ENCODE data around the gene TP73.

Gene TP73

GRCh38 chr1:3727825-3728776, 75.8 kb downstream of the TP73 start:
- DNase-seq (ENCODE audit: low read depth in 2 of 2), result no peak

- DNase-seq (ENCODE audit: low read depth in 2 of 2), result no peak
These were observed 77.6 kb downstream of the TP73 start for GRCh38 chr1:3729594-3730542.

GRCh38 chr1:3730543-3731247, 78.4 kb downstream of the TP73 start:
- no peak for DNase-seq (ENCODE audit: low read depth in 2 of 2)

GRCh38 chr1:3731583-3732433, 79.5 kb downstream of the TP73 start:
- no peak for DNase-seq (ENCODE audit: low read depth in 2 of 2)

- DNase-seq (ENCODE audit: low read depth in 2 of 2), result no peak
These were observed 80.2 kb downstream of the TP73 start for GRCh38 chr1:3732434-3733093.

GRCh38 chr1:3733094-3733882, 81.0 kb downstream of the TP73 start:
- DNase-seq (ENCODE audit: low read depth in 2 of 2), result no peak

- DNase-seq (ENCODE audit: low read depth in 2 of 2), result no peak
These were observed 81.7 kb downstream of the TP73 start for GRCh38 chr1:3733883-3734589.

GRCh38 chr1:3734602-3735001, 82.3 kb downstream of the TP73 start:
- DNase-seq (ENCODE audit: low read depth in 2 of 2), result no peak

- DNase-seq (ENCODE audit: low read depth in 2 of 2), result no peak
These were observed 82.8 kb downstream of the TP73 start for GRCh38 chr1:3735027-3735681.

GRCh38 chr1:3735688-3736087, 83.4 kb downstream of the TP73 start:
- DNase-seq (ENCODE audit: low read depth in 2 of 2), result no peak

GRCh38 chr1:3736131-3736561, 83.8 kb downstream of the TP73 start:
- no peak for DNase-seq (ENCODE audit: low read depth in 2 of 2)

GRCh38 chr1:3736708-3737107, 84.4 kb downstream of the TP73 start:
- DNase-seq (ENCODE audit: low read depth in 2 of 2), result no peak

GRCh38 chr1:3738943-3739342, 86.6 kb downstream of the TP73 start:
- no peak for DNase-seq (ENCODE audit: low read depth in 2 of 2)

GRCh38 chr1:3740042-3740441, 87.7 kb downstream of the TP73 start:
- DNase-seq (ENCODE audit: low read depth in 2 of 2), result no peak

- DNase-seq (ENCODE audit: low read depth in 2 of 2), result no peak
These were observed 88.4 kb downstream of the TP73 start for GRCh38 chr1:3740752-3741151.

- no peak for DNase-seq (ENCODE audit: low read depth in 2 of 2)
These were observed 89.5 kb downstream of the TP73 start for GRCh38 chr1:3741566-3742438.

All from stimulated activated CD4-positive, alpha-beta T cell treated with anti-CD3 and anti-CD28 coated beads, Interleukin-1b, Interleukin-23, amount 100 ng/mL, for 4 hours (primary cell).